GM18870 (cell line): ENCODE data around the gene LRRC4C.
A peak's percentile ranks its signal among the peaks of the same experiment; 100 is the strongest.

Source experiments
- ATAC-seq: cut with Tn5 transposase; IDR thresholded peaks from one replicate; pipeline ENCODE4 v1.9.1; 2021; ENCODE audit warnings: moderate library complexity; ENCODE audit not compliant: unreplicated experiment

LRRC4C gene

GRCh38 chr11:40271361-40271760, 1188.1 kb downstream of the LRRC4C start:
- ATAC-seq: no peak

DNA sequence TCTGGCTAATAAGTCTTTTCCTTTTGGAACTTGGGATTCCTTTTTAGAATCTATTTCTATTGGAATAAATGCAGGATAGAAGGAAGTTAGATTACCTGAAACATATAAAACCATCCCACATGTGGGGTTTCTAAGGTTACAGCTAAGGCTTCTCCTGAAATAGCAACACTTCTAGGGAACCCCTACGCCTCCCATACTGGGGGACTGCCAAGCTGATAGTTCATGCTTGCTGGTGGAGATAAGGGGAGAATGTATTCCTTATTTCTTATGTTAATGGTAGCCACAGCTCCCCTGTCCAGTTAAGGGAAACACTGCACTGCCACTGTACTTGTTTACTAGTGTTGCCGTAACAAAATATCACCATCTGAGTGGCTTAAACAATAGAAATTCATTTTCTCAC, 1189.6 kb downstream of the LRRC4C start:
- ATAC-seq: no peak

DNA sequence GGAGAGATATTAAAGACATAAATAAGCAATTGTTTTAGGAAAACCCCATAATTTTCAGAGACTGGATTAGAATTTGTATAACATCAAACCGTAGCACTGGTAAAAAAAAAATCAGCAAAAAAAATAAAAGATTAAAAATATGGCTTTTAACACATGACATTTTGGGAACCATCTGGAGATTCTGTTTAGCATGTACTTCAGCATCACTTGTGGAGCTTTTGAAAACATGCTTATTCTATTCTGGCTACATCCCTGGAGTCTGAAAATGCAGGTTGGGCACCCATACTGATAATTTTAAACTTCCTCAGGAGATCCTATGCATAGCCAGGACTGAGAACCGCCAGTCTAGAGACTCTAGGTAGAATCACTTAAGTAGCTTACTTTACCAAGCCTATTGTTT, 1190.9 kb downstream of the LRRC4C start:
- ATAC-seq: no peak

DNA sequence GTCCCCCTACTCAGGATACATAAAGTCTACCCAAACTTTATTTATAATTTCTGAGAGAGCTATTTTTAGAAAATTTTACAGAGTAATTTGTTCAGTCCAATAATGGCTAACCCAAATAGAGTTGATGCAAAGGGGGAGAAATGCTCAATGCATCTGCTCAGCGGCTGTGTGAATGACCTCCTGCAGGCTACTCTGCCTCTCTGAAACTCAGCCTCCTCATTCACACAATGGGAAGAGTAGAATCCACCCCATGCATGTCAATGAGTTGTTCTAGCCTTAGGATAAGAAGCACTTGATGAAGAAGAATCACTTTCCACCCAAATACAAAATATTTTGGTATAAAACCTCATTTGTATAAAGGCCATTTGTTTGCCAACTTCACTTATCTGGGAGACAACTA, 1204.0 kb downstream of the LRRC4C start:
- no peak for ATAC-seq

- ATAC-seq: no peak
Observed at GRCh38 chr11:40253166-40253565, 1206.3 kb downstream of the LRRC4C start.

DNA sequence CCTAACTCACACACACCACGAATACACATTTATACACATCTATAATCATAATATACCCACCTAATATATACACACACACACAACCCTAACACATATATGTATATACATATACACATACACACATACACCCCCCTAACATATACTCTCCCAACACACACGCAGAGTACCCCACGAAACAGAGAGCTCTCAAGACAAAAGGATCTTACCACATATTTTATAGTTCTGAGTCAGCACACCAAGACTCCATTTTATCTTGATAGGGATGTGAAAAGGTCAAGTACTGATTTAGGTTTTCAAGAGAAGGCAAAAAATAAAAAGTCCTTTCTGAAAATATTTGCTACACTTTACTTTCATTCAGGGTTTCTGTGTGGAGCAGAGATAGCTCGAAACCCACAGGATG, 1207.2 kb downstream of the LRRC4C start:
- ATAC-seq: peak; percentile 82

DNA sequence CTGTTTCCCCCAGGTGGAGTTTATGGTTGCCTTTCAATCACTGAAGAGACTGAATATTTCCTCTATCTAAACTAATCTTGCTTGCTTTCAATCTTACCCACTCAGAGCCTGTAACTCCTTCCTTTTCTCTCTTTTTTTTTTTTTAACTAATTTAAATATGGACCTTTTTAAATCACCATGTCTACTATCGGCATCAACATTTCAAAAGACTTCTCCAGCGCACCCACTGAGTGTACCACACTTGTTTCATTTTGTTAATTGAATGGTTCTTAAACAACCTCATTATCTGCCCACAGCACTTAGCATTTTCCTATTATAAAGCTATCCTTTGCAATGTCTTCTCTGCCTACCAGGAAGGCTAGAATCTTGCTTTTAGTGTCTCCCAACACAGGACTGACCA, 1212.5 kb downstream of the LRRC4C start:
- no peak for ATAC-seq

- peak; percentile 97 for ATAC-seq
Observed at GRCh38 chr11:40241524-40242051, 1217.9 kb downstream of the LRRC4C start.

DNA sequence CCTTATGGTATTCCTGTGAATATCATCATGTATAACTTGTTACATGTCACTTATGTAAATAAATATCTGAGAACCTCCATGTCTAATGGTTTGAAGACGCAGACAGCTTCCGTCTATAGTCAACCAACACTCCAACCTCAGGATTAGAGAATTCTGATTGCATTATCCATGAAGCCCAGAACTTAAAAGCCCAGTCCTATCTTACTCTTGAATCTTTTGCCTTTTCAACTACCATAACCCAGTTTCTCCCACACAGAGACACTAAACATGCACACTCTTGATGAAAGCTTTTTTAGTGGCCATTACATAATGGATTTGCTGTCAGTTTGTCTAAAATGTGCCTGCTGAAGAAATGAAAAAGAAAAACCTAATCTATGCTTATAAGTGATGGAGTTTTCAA, 1219.2 kb downstream of the LRRC4C start:
- no peak for ATAC-seq

DNA sequence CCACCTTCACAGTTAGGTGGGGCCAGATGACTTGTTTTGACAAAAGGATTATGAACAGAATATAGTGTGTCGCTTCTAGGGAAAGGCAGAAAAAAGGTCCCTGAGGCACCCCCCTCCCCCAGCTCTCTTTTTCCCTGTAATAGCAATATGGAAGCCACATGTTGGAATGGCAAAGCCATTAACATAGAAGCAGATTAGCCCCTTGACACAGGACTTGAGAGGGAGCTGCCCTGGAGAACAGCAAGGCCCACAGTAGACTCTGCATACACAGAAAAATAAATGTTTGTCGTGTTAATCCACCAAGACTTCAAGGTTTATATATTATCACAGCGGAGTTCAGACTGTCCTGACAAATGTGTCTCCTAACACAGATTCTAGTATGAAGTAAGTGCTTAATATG, 1222.9 kb downstream of the LRRC4C start:
- ATAC-seq: no peak

DNA sequence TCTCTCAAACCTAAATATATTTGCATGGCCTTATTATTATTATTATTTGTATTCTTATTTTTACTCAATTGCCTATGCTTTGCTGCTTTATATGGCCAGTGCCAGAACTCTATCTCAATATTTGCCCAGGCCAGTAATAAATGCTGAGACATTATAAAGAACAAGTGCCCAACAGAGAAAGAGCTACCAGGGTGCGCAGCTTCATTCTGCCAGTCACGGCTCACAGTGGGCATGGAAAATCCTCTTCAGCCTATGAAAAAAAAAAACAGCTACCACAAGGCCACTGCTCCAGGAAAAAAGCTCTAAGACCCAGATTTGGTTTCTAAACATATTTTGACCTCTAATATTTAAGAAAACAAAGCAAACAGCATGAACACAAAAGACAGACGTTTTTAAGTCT, 1223.6 kb downstream of the LRRC4C start:
- ATAC-seq: no peak

DNA sequence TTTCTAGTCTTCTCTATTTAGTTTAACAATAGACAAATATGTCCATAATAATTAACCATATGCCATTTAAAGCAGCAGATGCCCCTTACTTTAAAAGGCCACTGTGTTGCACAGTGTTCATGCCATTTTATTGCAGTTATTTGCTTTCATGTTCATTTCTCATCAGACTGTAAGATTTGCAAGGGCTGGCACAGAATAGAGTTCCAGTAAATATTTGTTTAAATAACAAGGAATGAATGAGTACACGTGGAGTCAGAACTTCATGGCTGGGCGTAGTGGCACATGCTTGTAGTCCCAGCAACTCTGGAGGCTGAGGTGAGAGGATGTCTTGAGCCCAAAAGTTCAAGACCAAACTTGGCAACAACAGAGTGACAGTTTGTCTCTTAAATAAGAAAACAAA, 1228.6 kb downstream of the LRRC4C start:
- ATAC-seq: no peak

GRCh38 chr11:40228662-40229061, 1230.8 kb downstream of the LRRC4C start:
- no peak for ATAC-seq

DNA sequence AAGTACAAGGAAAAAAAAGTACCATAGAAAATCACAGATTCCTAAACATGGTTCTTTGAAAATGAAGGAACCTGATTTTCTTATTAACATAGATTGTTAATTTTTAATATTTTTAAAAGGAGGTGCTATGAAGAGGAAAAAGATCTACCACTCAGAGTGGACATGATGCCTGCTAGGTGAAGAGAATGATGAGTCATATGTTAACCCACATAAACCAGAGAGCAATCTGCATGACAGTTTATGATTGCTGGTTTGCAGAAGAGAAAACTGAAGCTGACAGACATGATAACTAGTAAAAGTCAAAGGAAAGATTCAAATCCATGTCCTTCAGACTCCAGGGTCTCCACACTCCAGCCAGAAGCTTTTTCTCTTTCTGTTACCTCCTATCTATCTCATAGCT, 1231.7 kb downstream of the LRRC4C start:
- peak; percentile 95 for ATAC-seq

GRCh38 chr11:40226654-40227053, 1232.8 kb downstream of the LRRC4C start:
- no peak for ATAC-seq

DNA sequence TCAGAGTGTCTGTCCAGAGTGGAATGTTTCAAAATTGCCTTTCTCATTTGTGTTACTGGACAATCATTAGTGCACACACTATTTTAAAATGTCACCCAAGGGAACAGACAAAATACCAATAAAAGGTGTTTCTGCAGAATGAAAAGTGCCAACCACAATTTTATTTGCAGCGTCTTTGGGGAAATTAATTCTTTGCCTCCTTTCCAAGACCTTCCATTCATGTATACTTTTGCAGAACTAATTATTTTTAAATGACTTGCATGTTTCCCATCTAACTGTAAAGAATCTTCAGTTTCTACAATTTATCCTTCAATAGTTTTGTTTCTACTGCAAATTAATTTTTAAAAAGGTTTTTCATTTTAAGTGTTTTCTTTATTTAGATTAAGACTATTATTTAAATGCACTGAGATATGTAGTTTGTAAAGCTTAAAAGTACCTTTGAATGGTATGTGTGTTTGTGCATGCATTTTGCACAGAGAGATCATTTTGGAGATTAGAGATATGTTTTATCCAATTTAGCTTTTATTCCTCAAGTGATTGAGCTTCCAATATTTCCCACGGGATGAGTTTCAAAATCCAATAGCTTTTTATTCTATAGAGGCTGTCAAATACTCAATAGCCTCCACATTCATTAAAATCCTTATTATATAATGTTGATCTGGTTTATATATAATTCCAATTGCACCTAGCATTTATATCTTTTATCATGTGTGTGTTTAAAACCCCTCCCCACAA, 1235.7 kb downstream of the LRRC4C start:
- ATAC-seq: no peak

- ATAC-seq: no peak
Observed at GRCh38 chr11:40219401-40219800, 1240.1 kb downstream of the LRRC4C start.

DNA sequence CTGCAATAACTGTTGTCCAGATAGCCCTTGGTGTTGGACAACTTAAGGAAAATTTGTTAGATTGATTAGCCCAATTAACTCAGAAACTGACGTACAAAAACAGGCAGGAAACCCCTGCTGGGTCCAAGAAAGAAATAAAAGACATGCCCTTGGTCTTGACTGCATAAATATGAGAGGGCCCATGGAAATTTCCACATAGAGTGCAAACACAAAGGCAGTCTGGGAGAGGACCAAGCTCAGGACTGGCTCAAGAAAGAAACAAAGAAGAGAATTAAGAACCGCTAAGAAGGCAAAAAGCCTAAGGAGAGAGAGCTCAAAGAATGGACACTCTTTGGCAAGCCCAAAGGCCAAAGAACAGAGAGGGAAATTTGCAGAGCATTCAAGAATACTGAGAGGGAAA, 1243.9 kb downstream of the LRRC4C start:
- no peak for ATAC-seq

GRCh38 chr11:40207416-40207815, 1252.0 kb downstream of the LRRC4C start:
- ATAC-seq: no peak

GRCh38 chr11:40204228-40204627, 1255.2 kb downstream of the LRRC4C start:
- ATAC-seq: no peak

- no peak for ATAC-seq
Observed at GRCh38 chr11:40203606-40204005, 1255.8 kb downstream of the LRRC4C start.

GRCh38 chr11:40202589-40203270, 1256.7 kb downstream of the LRRC4C start:
- ATAC-seq: no peak
